ENCODE results near the gene CDK18.

CDK18 gene

DNA sequence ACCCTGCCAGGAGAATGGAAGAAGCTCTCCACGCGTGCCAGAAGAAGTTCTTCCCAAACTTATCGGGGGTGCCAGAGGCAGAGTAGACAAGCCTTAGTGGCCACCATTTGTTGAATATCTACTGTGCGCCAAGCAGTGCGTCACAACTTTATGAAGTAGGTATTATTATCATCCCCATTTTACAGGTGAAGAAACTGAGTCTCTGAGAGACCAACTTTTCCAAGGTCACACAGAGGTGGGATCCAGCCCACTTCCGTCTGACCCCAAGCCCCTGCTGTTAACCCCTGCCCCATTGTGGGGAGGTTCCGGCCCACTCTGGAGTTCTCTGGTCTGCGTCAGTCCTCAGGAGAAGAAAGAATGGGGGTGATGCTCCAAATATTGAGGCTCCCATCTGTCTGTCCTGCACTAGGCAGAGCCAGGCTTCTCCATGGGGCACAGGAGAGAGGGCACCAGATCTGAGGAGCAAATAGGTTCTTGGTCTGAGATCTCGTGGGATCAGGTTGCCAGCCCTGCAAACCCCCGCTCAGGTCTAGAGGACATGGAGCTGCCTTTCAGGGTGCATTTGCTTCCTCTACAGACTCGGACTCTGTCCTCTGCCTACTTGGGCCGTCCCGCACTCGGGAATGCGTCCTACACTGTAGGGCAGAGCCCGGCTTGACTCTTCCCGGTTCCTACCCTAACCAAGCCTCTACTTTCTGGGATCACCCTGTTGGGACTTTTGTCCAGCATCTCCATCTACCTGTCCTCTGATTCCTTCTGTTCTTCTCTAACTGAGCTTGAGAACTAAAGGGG is 2.1 kb downstream of the CDK18 start:
- DNase-seq: no peak

DNA sequence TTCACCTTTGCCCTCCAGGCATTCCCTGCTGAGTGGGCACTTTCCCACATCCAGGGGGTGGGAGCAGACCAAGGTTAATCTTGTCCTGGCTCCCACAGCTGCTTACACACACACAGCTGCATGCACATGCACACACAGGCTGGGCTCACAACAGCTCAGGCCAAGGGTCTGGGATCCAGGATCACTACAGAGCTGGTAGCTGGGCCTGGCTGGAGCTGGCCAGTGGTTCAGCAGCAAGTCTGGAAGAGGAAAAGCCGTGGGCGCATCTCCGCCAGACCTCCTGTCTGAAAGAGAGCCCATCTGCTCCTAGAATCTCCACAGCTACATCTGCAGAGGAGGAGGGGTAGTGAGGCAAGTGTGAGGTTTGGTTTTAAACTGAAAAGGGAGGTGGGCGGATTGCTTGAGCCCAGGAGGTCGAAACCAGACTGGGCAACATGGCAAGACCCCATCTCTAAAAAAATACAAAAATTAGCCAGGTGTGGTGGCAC is 3.8 kb downstream of the CDK18 start:
- no peak for DNase-seq

DNA sequence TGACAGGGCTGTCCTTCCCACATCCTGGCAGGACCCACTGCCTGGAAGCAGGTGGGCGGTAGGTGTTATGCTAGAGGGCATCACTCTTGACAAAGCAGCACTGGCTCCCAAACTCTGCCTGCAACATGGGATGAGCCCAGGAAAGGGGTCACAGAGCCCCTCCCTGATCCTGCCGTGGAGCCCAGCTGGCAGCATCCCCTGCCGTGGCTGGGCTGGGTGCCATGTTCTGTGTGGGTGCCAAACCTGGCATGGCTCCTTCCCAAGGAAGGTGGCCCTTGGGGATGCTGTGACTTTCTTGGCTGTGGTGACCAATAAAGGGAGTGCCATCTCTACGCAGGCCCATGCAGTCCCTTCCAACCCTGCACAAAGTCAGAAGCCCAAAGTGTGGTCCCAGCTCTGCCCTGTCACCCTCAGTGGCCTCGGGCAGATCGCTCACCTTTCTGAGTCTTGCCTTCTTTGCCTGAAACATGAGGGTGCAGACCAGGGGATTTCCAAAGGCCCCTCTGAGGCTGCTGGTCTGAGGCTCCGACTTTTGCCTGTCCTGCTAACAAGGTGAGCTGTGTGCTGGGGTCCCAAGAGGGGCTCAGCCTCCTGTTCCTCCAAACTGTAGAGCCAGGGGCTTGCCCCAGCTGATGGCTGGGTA is 6.0 kb downstream of the CDK18 start:
- no peak for DNase-seq

DNA sequence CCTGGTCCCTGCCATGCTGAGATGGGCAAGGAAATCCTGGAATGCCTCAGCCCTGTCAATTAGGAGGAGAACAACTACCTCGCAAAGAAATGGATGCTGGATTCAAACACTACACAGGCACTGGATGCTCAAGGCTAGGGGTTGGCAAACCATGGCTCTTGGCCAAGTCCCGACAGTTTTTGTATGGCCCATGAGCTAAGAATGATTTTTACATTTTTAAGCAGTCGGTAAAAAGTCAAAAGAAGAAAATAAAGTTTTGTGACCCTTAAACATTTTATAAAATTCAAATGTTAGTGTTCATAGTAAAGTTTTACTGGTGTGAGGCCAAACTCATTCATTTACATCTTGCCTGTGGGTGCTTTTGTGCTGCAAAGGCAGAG is 6.5 kb downstream of the CDK18 start:
- DNase-seq: no peak

DNA sequence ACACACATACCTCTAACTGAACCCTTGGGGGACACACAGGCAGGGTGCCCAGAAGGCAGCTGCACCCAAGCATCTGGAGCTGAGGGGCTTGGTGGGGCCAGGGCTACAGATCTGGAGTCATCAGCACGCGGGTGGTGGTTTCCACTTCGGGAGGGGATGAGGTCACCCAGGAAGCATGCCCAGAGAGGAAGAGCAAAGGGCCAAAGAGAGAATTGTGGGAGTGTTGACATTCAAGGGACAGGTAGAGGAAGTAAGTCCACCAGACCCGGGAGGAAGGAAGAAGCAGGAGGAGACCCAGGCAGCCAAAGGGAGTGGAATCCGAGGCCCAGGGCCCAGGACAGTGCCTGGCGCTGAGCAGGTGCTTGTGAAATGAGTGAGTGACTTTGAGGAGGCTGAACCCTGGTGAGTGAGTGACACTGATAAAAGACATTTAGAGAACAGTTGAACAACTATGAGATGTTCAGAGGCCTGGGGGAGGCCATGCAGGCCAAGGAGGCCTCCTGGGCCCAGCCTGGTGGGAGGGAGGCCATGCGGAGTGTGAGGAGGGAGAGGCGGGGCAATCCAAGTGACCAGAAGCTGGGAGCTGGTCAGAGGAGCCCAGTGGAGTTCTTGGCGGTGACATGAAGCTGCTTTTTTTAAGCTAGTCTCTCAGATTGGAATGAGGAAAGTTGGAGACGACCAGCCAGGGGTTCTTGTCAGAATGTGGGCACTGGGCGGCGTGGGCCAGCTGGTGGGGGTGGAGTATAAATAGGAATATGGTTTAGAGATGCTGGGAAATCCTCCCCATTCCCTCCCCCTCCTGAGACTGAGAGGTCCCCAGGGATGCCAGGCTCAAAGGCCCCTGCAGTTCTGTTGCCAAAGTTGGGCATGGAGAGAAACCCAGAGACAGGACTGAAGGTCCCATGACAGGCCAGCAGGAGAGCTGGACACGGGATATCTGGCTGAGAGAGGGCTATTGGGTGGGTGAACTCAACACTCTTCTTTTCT is 7.9 kb downstream of the CDK18 start:
- no peak for DNase-seq

DNA sequence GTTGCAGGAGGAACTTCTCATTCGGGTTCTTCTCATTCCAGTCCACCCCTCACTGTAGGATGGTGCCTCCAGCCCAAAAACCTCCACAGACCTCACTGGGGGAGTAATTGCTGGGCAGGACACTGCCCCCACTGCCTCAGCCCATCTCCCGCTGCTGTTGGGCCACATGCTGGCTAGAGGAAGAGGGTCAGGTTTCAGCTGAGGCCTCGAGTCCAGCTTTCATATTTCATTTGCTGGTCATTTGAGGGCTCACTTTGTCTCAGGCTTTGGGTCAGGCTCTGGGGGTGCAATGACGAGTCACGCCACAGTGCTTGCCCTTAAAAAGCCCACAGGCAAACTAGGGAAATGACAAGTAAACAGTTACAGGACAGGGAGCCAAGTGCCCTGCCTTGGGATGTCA is 9.3 kb downstream of the CDK18 start:
- no peak for DNase-seq

DNA sequence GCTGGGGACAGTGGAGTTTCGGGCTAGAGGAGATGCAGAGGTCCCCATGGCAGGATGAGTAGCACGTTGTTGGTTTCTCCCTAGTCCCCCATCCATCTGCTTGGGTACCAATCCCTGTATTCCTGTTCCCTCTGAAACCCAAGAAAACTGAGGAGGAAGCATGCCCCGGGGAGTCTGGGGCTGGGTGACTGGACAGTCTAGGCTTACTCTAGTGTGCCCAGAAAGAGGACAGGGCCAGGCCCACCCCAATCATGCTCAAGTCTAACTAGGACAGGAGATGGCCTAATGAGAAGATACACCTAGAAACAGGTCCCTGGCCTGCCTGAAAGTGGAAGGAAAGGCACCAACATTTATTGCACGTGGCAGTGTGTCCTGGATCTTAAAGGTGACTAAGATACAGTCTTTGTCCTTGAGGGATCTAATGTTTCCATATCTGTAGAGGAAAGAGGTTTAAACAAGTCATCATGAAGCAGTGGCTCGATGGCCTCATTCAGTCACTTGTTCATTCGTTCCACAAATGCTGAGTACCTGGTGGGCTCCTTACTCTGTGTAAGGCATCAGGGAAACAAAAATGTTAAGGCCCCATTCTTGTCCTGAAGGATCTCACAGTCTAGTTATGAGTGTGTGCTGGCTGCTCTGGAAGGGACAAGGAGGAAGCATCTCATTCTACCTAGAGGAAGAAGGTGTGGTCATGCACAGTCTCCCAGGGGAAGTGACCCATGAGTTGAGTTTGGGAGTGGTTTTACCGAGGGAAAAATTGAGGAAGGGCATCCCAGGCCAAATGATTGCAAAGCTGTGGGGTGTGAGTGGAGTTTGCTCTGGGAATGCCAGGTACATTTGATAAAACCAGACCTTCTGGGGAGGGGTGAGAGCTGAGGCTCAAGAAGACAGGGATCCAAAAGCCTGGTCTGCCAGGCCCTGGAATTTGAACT is 10.0 kb downstream of the CDK18 start:
- no peak for DNase-seq

DNA sequence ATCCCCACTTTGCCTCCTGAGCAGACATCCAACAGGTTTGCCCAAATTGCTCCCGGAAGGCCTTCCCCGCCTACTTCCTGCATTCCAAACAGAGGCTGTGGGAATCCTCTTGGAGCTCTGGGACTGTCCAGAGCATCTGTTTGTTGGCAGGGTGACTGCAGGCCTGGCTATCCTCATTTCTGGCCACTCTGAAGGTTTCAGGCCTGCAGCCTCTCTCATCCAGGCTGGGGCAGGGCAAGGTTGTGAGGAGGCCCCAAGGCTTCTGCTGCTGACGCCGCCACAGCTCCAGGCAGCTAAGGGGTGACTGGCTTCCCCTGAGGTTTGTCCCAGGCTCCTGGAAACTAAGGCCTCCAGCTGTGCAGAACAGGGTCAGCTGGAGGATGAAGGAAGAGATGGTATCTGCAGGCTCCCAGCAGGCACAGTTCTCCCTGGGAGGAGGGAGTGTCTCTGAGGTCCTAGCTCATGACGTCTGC is 11.3 kb downstream of the CDK18 start:
- DNase-seq: no peak

GRCh38 chr1:205516362-205516761 is 11.9 kb downstream of the CDK18 start:
- DNase-seq: no peak

DNA sequence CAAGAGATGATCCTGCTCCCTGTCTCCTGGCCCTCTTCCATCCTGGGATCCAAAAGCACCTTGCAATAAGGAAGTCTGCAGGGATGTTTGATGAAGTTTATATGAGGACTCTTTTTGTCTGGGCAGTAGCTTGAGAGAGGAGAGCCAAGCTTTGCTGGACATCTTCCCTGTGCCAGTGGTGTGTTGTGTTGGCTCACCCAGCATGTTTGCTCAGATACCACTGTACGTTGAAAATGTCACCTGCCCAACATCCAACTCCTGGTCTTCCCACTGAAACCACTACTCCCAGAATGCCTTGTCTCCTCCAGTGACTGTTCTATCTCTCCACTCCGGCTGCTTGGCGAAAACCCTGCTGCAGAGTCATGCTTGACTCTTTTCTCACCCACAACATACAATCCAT is 12.8 kb downstream of the CDK18 start:
- no peak for DNase-seq

- DNase-seq: no peak
Measured at GRCh38 chr1:205517763-205518162, 13.3 kb downstream of the CDK18 start.

DNA sequence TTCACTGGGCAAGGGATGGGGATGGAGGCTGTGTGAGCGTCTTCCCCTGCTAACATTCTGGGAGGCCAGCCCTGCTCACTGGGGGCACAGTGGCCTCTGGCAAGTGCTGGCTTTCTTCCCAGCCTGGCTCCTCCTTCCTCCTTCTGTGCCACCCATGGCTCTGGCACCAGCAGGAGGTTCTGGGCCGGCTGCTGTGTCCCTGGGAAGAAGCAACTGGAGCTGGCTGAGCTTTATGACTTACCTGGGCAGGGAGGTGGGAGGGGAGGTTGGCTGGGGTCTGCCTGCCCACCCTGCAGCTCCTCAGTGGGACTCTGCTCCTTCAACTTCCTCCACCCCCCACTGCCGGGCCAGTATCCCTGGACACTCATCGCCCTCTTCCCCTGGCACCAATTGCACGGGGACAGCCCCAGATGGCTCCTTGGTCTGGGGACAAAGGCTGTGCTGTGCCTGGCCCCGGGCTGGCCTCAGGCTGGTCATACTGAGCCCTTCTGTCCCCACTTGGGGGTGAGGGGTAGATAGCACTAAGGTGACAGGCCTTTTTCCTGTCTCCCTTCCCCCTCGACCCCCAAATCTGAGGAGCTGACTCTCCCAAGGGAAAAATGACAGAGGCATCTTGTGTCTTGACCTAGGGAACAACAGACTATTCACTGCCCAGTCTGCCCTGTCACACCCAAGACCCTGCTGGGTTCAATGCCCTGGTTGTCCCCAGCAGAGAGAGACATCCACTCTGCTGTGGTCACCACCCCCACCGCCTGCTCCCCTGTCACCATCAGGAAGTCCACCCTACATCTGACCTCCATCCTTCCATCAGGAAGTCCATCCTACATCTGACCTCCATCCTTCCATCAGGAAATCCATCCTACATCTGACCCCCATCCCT is 14.4 kb downstream of the CDK18 start:
- peak; percentile 21 for DNase-seq

- no peak for DNase-seq
Measured at GRCh38 chr1:205519541-205520131, 15.2 kb downstream of the CDK18 start.

DNA sequence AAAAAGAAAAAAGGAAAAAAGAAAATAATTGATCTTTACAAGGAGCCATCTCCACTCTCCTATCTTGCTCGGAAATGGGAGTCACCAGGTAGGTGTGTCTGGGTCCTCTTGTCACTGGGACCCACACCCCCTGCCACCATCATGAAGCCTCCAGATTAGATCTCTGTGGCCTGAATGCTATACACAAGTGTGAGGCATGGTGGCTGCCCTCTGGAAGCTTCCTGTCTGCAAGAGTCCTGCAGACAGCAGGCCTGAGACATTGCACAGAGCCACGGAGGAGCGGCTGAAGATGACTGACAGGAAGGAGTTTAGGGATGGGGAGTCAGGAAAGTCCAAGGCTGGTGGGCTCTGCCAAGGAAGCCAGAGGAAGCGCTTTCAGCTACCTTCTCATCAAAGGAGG is 16.2 kb downstream of the CDK18 start:
- no peak for DNase-seq

DNA sequence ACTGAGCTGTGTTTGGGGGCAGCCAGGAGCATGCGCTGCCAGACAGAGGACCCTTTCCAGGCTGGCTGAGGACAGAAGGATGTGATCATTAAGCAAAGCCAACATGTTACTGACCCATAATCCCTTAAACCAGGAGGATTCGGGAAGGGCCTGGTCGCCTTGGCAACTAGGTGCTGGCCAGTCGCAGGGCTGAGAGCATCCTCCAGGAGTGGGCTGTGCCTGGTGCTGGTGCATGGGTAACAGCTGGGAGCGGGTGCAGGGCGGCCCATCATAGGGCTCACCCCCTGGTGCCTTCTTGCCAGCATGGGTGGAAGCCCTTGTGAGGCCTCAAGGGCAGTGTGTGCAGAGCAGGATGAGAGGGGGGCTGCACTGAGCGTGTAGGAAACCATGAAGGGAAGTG is 17.2 kb downstream of the CDK18 start:
- DNase-seq: no peak

- no peak for DNase-seq
Measured at GRCh38 chr1:205522692-205523091, 18.2 kb downstream of the CDK18 start.

GRCh38 chr1:205523261-205523890 is 18.9 kb downstream of the CDK18 start:
- no peak for DNase-seq

GRCh38 chr1:205523891-205524793 is 19.7 kb downstream of the CDK18 start:
- peak; percentile 30 for DNase-seq

DNA sequence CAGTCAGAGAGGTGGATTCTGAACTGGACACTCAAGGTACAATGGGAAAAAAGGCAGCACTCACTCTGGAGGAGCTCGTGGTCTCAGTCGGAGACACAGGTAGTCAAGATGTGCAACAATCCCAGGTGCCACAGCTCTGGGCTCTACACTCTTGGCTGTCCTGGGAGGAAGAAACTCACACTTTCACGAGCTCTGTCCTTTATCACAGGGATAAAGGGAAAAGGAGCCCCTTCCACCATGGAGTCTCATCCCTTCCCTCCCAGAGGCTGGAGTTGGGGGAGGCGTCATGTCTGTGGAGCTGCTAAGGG is 20.3 kb downstream of the CDK18 start:
- no peak for DNase-seq

All from NCI-H446 treated with DMSO at 0.1 percent for 48 hours (cell line).